ENCODE results near the gene PRDM16. TPM values are rescaled to one million over a fixed set of nuclear protein-coding genes. Genes with fewer than 3 reads are reported as not detected.

Gene PRDM16
- polyA plus RNA-seq, 1 experiment, result 0.06 TPM

- peaks cover 8% of the 10 kb centered on the region for H3K27me3 ChIP-seq (ENCODE audit: control insufficient read depth, insufficient read depth, low read length)
- no peak overlapping the region for H3K4me3 ChIP-seq (ENCODE audit: low read depth, low read length)
- ChIA-PET POLR2A (no interaction called here), CTCF (no interaction called here)
- H3K27ac ChIP-seq (ENCODE audit: low read depth, low read length), result no peak overlapping the region
- no peak for DNase-seq (ENCODE audit: low read depth, low spot score)
- TF ChIP-seq CTCF (IDR thresholded peaks at IDR 0.05; ENCODE audit: low read depth, low read length), result no peak
- H3K9me3 ChIP-seq (ENCODE audit: control insufficient read depth, insufficient read depth, low read length), result peaks cover 12% of the 10 kb centered on the region; the same call in 1 of the 2 replicates
These were observed 146.4 kb downstream of the PRDM16 start for GRCh38 chr1:3215198-3216014.

GRCh38 chr1:3216015-3216391 lies 147.0 kb downstream of the PRDM16 start:
- H3K27me3 ChIP-seq (ENCODE audit: control insufficient read depth, insufficient read depth, low read length), result peaks cover 8% of the 10 kb centered on the region
- no peak overlapping the region for H3K27ac ChIP-seq (ENCODE audit: low read depth, low read length)
- no peak overlapping the region for H3K4me3 ChIP-seq (ENCODE audit: low read depth, low read length)
- POLR2A ChIA-PET, result no interaction called here
- CTCF ChIA-PET, result no interaction called here
- no peak for TF ChIP-seq CTCF (IDR thresholded peaks at IDR 0.05; ENCODE audit: low read depth, low read length)
- peaks cover 12% of the 10 kb centered on the region; the same call in 1 of the 2 replicates for H3K9me3 ChIP-seq (ENCODE audit: control insufficient read depth, insufficient read depth, low read length)
- DNase-seq (ENCODE audit: low read depth, low spot score), result no peak

- Histone ChIP-seq H3K9me3 (ENCODE audit: control insufficient read depth, insufficient read depth, low read length) (peaks cover 4% of the 10 kb centered on the region; the same call in 1 of the 2 replicates), H3K27ac (ENCODE audit: low read depth, low read length) (no peak overlapping the region), H3K27me3 (ENCODE audit: control insufficient read depth, insufficient read depth, low read length) (peaks cover 8% of the 10 kb centered on the region), H3K4me3 (ENCODE audit: low read depth, low read length) (no peak overlapping the region)
- POLR2A ChIA-PET, result interaction anchor here (0.6 kb wide), 1 partner anchor 802 kb away, joined by 3 read pairs; no protein-coding TSS in a partner anchor
- CTCF ChIA-PET, result interaction anchor here (0.6 kb wide), 1 partner anchor 161 kb away, joined by 4 read pairs; no protein-coding TSS in a partner anchor
- TF ChIP-seq CTCF (IDR thresholded peaks at IDR 0.05; ENCODE audit: low read depth, low read length), result no peak
- no peak for DNase-seq (ENCODE audit: low read depth, low spot score)
These were observed 148.2 kb downstream of the PRDM16 start for GRCh38 chr1:3217181-3217641.

GRCh38 chr1:3217979-3218679 lies 149.1 kb downstream of the PRDM16 start:
- no peak for TF ChIP-seq CTCF (IDR thresholded peaks at IDR 0.05; ENCODE audit: low read depth, low read length)
- no peak for DNase-seq (ENCODE audit: low read depth, low spot score)
- H3K27ac ChIP-seq (ENCODE audit: low read depth, low read length), result no peak overlapping the region
- no peaks in the 10 kb centered on the region; the same call in 1 of the 2 replicates for H3K9me3 ChIP-seq (ENCODE audit: control insufficient read depth, insufficient read depth, low read length)
- CTCF ChIA-PET, result no interaction called here
- POLR2A ChIA-PET, result no interaction called here
- H3K4me3 ChIP-seq (ENCODE audit: low read depth, low read length), result no peak overlapping the region
- peaks cover 8% of the 10 kb centered on the region for H3K27me3 ChIP-seq (ENCODE audit: control insufficient read depth, insufficient read depth, low read length)

Measured in AG04450 (cell line).